ENCODE data around the gene PERP. TPM values are rescaled to one million over a fixed set of nuclear protein-coding genes. Genes with fewer than 3 reads are reported as not detected.
"Not testable (repeated sequence)": the region's sequence is repeated elsewhere in the genome, so short reads cannot be mapped to it uniquely, and the experiment has no call there.

The PERP gene
- total RNA-seq: 10 to 100 TPM; 34.6 to 44.6 (median 38.7) TPM
- 35.9 TPM for polyA plus RNA-seq
- long read RNA-seq, donor 1, full-length matches to known transcripts: 334 of 348 reads
- long read RNA-seq, donor 1, partial matches to known transcripts: 1 of 348 reads
- long read RNA-seq, donor 1, other reads (novel, unspliced or antisense): 13 of 348 reads
- long read RNA-seq, donor 2, full-length matches to known transcripts: 127 of 138 reads
- long read RNA-seq, donor 2, partial matches to known transcripts: 0 of 138 reads
- long read RNA-seq, donor 2, other reads (novel, unspliced or antisense): 11 of 138 reads
- long read RNA-seq, donor 3, full-length matches to known transcripts: 542 of 584 reads
- long read RNA-seq, donor 3, partial matches to known transcripts: 24 of 584 reads
- long read RNA-seq, donor 3, other reads (novel, unspliced or antisense): 18 of 584 reads
- long read RNA-seq, donor 4, full-length matches to known transcripts: 200 of 203 reads
- long read RNA-seq, donor 4, partial matches to known transcripts: 0 of 203 reads
- long read RNA-seq, donor 4, other reads (novel, unspliced or antisense): 3 of 203 reads

- no peaks in the 10 kb centered on the region for H3K9me3 ChIP-seq (ENCODE audit: control insufficient read depth, low read length)
- DNase-seq (peak; percentile 68 to 85 (median 85)), ATAC-seq (peak; percentile 92 to 96)
- WGBS: 1% methylated on average over 83 of the region's 83 CpGs
- H3K27ac ChIP-seq (ENCODE audit: low read length): peak within 1 kb of the TSS; percentile 90
- H3K27me3 ChIP-seq (ENCODE audit: control insufficient read depth, insufficient read depth): no peaks in the 10 kb centered on the region
- H3K4me1 ChIP-seq (ENCODE audit: control insufficient read depth, insufficient read depth, low read length): no peaks in the 10 kb centered on the region
- H3K4me3 ChIP-seq (ENCODE audit: low read length): peak within 1 kb of the TSS; percentile 78
- intact Hi-C loops (cut with DNase I): loop anchor here in 2 of 4 donors (5.0 kb wide), 1 partner anchor 105 kb away; no protein-coding TSS in a partner anchor
Measured at GRCh38 chr6:138107078-138107751, at the start of gene PERP. TSS of gene PERP (minus strand) at chr6:138107419. CDS start at chr6:138107340, 79 bp downstream.

GRCh38 chr6:138155443-138155842, 48.2 kb upstream of the PERP start:
- H3K4me1 ChIP-seq (ENCODE audit: control insufficient read depth, insufficient read depth, low read length): no peaks in the 10 kb centered on the region
- ATAC-seq (no peak), DNase-seq (no peak)
- H3K27me3 ChIP-seq (ENCODE audit: control insufficient read depth, insufficient read depth): peaks cover 3% of the 10 kb centered on the region
- no peaks in the 10 kb centered on the region for H3K9me3 ChIP-seq (ENCODE audit: control insufficient read depth, low read length)
- no peak overlapping the region for H3K27ac ChIP-seq (ENCODE audit: low read length)
- no peak overlapping the region for H3K4me3 ChIP-seq (ENCODE audit: low read length)
- WGBS: 66% methylated on average over 1 of the region's 1 CpG
- intact Hi-C loops (cut with DNase I): no loop called here

GRCh38 chr6:138146544-138146943, 39.3 kb upstream of the PERP start:
- no peaks in the 10 kb centered on the region for H3K9me3 ChIP-seq (ENCODE audit: control insufficient read depth, low read length)
- H3K4me3 ChIP-seq (ENCODE audit: low read length): no peak overlapping the region
- no peak for ATAC-seq
- 83% methylated on average over 5 of the region's 5 CpGs for WGBS
- intact Hi-C loops (cut with DNase I): no loop called here
- no peaks in the 10 kb centered on the region for H3K4me1 ChIP-seq (ENCODE audit: control insufficient read depth, insufficient read depth, low read length)
- no peak for DNase-seq
- no peaks in the 10 kb centered on the region for H3K27me3 ChIP-seq (ENCODE audit: control insufficient read depth, insufficient read depth)
- no peak overlapping the region for H3K27ac ChIP-seq (ENCODE audit: low read length)

GRCh38 chr6:138145402-138145801, 38.2 kb upstream of the PERP start:
- intact Hi-C loops (cut with DNase I): no loop called here
- WGBS: 88% methylated on average over 3 of the region's 3 CpGs
- ATAC-seq (no peak), DNase-seq (no peak)
- Histone ChIP-seq H3K4me1 (ENCODE audit: control insufficient read depth, insufficient read depth, low read length) (no peaks in the 10 kb centered on the region), H3K4me3 (ENCODE audit: low read length) (no peak overlapping the region), H3K27ac (ENCODE audit: low read length) (no peak overlapping the region), H3K27me3 (ENCODE audit: control insufficient read depth, insufficient read depth) (no peaks in the 10 kb centered on the region), H3K9me3 (ENCODE audit: control insufficient read depth, low read length) (no peaks in the 10 kb centered on the region)

- WGBS: 86% methylated on average over 4 of the region's 4 CpGs
- H3K27me3 ChIP-seq (ENCODE audit: control insufficient read depth, insufficient read depth): peaks cover 2% of the 10 kb centered on the region
- H3K4me1 ChIP-seq (ENCODE audit: control insufficient read depth, insufficient read depth, low read length): no peaks in the 10 kb centered on the region
- H3K27ac ChIP-seq (ENCODE audit: low read length): no peak overlapping the region
- H3K9me3 ChIP-seq (ENCODE audit: control insufficient read depth, low read length): no peaks in the 10 kb centered on the region
- DNase-seq: no peak
- ATAC-seq: no peak
- H3K4me3 ChIP-seq (ENCODE audit: low read length): no peak overlapping the region
- intact Hi-C loops (cut with DNase I): no loop called here
Measured at GRCh38 chr6:138142806-138143205, 35.6 kb upstream of the PERP start.

GRCh38 chr6:138129190-138129589, 22.0 kb upstream of the PERP start:
- Histone ChIP-seq H3K9me3 (ENCODE audit: control insufficient read depth, low read length) (no peaks in the 10 kb centered on the region), H3K4me3 (ENCODE audit: low read length) (no peak overlapping the region), H3K27me3 (ENCODE audit: control insufficient read depth, insufficient read depth) (no peaks in the 10 kb centered on the region), H3K27ac (ENCODE audit: low read length) (no peak overlapping the region), H3K4me1 (ENCODE audit: control insufficient read depth, insufficient read depth, low read length) (peaks cover 2% of the 10 kb centered on the region)
- ATAC-seq (no peak), DNase-seq (peak in 1 of 3 donors; percentile 18)
- intact Hi-C loops (cut with DNase I): loop anchor here in 1 of 4 donors (10.0 kb wide), 1 partner anchor 386 kb away; no protein-coding TSS in a partner anchor
- WGBS: 85% methylated on average over 8 of the region's 8 CpGs

- no peaks in the 10 kb centered on the region for H3K9me3 ChIP-seq (ENCODE audit: control insufficient read depth, low read length)
- H3K27ac ChIP-seq (ENCODE audit: low read length): no peak overlapping the region
- WGBS: 69% methylated on average over 3 of the region's 3 CpGs
- peaks cover 2% of the 10 kb centered on the region for H3K4me1 ChIP-seq (ENCODE audit: control insufficient read depth, insufficient read depth, low read length)
- DNase-seq (no peak), ATAC-seq (no peak)
- no peak overlapping the region for H3K4me3 ChIP-seq (ENCODE audit: low read length)
- no peaks in the 10 kb centered on the region for H3K27me3 ChIP-seq (ENCODE audit: control insufficient read depth, insufficient read depth)
- intact Hi-C loops (cut with DNase I): loop anchor here in 1 of 4 donors (10.0 kb wide), 1 partner anchor 387 kb away; no protein-coding TSS in a partner anchor
Measured at GRCh38 chr6:138128096-138128495, 20.9 kb upstream of the PERP start.

GRCh38 chr6:138124096-138124495, 16.9 kb upstream of the PERP start:
- Histone ChIP-seq H3K4me1 (ENCODE audit: control insufficient read depth, insufficient read depth, low read length) (no peaks in the 10 kb centered on the region), H3K4me3 (ENCODE audit: low read length) (no peak overlapping the region), H3K9me3 (ENCODE audit: control insufficient read depth, low read length) (no peaks in the 10 kb centered on the region), H3K27me3 (ENCODE audit: control insufficient read depth, insufficient read depth) (no peaks in the 10 kb centered on the region), H3K27ac (ENCODE audit: low read length) (no peak overlapping the region)
- DNase-seq (no peak), ATAC-seq (no peak)
- intact Hi-C loops (cut with DNase I): loop anchor here in 1 of 4 donors (10.0 kb wide), 1 partner anchor 391 kb away; no protein-coding TSS in a partner anchor
- WGBS: 90% methylated on average over 4 of the region's 4 CpGs

GRCh38 chr6:138119976-138120375, 12.8 kb upstream of the PERP start:
- ATAC-seq: no peak
- H3K27ac ChIP-seq (ENCODE audit: low read length): no peak overlapping the region
- DNase-seq: no peak
- no peaks in the 10 kb centered on the region for H3K9me3 ChIP-seq (ENCODE audit: control insufficient read depth, low read length)
- intact Hi-C loops (cut with DNase I): loop anchor here (5.0 to 10.0 kb wide), 8 partner anchors 155 to 647 kb away; no protein-coding TSS in a partner anchor
- no peaks in the 10 kb centered on the region for H3K27me3 ChIP-seq (ENCODE audit: control insufficient read depth, insufficient read depth)
- no peak overlapping the region for H3K4me3 ChIP-seq (ENCODE audit: low read length)
- no peaks in the 10 kb centered on the region for H3K4me1 ChIP-seq (ENCODE audit: control insufficient read depth, insufficient read depth, low read length)

GRCh38 chr6:138119229-138119628, 12.0 kb upstream of the PERP start:
- not testable (repeated sequence) for H3K27ac ChIP-seq (ENCODE audit: low read length); H3K4me1 ChIP-seq (ENCODE audit: control insufficient read depth, insufficient read depth, low read length); H3K9me3 ChIP-seq (ENCODE audit: control insufficient read depth, low read length); ATAC-seq; DNase-seq; H3K4me3 ChIP-seq (ENCODE audit: low read length); H3K27me3 ChIP-seq (ENCODE audit: control insufficient read depth, insufficient read depth)
- intact Hi-C loops (cut with DNase I): loop anchor here (5.0 to 10.0 kb wide), 8 partner anchors 156 to 648 kb away; no protein-coding TSS in a partner anchor
- 89% methylated on average over 1 of the region's 1 CpG for WGBS
